GM21367 (cell line): ENCODE measurements around the gene FOXP1.

Source experiments
- ATAC-seq: cut with Tn5 transposase; IDR thresholded peaks from one replicate; pipeline ENCODE4 v1.9.1; 2021; ENCODE audit not compliant: unreplicated experiment

Gene FOXP1

DNA sequence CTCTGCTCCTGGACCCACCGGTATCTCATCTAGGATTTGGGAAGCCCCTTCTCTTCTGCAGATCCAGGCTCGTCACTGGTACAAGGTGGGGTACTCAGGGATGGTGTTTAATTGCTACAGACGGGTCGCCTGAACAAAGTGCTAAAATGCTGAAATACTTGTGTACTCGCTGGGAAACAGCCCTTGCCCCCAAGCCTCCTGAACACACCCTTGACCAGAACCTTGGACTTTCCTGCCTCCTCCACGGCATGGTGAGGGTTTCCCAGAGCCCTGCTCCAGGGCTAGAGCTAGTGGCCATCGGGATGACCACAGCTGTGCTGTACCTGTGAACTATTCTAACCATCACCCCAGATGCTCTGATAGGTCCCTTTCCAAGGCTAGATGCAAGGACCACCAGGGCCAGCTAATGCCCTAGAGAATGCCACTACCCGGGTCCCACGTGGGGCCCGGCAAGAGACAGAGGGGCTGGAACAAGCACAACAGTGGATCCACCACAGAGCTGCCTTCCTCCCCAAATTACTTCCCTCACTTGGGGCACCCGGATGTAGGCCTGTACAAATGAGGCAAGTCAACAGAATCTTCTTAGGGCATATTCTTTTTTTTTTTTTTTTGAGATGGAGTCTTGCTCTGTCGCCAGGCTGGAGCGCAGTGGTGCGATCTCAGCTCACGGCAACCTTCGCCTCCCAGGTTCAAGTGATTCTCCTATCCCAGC is 267.3 kb downstream of the FOXP1 start:
- ATAC-seq: no peak

DNA sequence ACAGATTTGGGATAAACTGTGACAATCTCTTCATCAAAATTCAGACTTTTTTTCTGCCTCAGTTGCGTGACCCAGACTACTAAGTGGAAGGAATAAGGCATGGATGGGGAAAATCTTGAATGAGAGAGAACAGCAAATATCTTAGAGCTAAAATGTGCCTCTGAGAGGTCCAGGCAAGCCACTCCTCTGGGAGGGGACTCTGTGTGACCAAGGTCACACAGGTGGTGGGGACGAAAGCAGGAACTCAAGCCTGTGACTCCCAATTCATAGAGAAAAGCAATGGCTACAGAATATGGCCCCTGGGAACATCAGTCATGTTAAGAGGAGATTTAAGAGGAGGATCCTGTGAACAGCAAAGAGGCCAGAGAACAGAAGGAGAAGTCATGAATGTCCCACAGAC is 268.1 kb downstream of the FOXP1 start:
- ATAC-seq: no peak

DNA sequence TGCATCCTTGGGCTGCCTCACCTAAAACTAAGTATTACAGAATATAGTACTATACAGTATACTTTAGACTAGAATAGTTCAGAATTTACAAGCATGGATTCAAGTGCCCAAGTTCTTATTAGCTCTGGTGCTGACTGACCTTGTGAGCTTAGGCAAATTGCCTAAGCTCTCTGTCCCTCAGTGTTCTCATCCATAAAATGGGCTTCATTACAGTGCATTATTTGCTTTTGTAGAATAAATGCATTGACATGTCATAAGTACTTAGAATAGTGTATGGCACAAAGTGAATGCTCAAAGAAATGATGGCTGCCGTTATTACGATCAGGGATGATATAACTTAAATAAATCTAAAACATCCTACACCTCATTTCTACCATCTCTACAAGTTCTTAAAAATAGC is 269.7 kb downstream of the FOXP1 start:
- ATAC-seq: no peak

DNA sequence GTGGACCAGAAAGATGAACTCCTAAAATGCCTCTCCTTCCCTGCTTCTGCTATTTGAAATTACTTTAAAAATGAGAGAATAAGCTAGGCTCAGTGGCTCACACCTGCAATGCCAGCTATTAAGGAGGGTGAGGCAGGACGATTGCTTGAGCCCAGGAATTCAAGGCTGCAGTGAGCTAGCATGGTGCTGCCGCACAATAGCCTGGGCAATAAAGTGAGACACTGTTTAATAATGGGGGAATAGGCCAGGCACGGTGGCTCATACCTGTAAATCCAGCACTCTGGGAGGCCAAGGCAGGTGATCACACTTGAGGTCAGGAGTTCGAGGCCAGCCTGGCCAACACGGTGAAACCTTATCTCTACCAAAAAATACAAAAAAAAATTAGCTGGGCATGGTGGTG is 271.1 kb downstream of the FOXP1 start:
- no peak for ATAC-seq

DNA sequence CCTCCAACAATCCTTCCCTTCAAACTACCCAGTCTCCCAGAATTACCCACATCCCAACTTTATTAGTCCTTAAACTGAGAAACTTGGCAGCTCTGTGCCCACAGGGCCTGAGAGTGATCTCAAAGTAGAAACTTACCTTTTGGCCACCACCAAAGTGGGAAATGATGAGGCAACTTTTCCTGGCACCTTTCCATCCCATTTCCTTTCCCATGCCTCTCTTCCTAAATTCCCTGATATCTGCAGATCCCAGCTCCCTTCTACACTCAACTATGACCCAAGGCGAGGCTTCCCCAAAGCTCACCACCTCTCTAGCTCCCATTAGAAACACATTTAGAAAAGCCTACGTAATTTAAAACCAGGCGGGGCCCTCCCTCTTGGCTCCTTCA is 271.9 kb downstream of the FOXP1 start:
- ATAC-seq: no peak

DNA sequence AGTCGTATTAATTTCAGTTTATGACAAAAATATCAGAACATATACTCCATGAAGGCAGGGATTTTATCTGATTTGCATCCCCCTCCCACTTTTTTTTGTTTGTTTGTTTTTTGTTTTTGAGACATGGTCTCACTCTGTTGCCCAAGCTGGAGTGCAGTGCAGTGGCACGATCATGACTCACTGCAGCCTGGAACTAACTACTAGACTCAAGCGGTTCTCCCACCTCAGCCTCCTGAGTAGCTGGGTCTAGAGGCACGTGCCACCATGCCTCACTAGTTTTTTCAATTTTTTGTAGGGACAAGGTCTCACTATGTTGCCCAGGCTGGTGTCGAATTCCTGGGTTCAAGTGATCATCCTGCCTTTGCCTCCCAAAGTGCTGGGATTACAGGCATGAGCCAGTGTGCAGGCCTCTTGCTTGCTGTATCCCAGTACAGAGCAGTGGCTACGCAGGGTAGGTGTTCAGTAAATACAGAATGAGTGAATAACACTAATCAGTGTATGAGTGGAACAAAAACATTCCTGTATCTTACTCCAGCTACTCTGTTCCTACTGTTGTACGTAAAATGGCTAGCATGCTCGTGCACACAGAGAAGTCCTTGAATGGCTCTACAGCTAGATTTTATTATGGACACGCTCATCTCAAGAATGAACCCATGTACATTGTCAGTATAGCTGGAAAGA is 272.4 kb downstream of the FOXP1 start:
- ATAC-seq: no peak

DNA sequence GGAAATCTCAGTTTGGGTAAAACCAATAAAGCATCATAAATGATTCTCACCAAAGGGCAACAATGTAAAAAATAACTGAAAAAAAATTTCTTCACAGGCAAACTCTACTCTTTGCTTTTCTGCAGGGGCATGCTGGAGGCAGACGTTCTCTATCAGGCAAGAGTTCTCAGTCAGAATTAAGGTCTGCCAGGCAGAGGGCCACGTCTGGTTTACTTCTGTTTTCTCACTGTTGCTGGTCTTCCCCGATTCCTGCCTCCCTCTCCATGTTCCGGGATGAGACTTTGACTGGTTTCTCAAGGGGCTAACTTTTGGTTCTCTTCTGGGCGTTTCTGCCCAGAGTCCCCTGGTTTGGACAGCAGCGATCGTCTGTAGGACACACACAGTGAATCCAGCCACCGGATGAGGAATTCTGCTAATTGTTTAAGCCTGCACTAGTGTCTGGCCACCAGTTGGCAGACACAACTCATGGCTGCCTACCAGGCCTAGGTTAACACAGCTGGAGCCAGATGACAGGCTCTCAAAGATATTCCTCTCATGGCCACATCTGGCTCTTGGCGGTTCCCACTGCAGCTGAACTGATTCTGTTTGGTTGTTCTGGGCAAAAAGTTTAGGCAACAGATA is 273.1 kb downstream of the FOXP1 start:
- ATAC-seq: no peak

DNA sequence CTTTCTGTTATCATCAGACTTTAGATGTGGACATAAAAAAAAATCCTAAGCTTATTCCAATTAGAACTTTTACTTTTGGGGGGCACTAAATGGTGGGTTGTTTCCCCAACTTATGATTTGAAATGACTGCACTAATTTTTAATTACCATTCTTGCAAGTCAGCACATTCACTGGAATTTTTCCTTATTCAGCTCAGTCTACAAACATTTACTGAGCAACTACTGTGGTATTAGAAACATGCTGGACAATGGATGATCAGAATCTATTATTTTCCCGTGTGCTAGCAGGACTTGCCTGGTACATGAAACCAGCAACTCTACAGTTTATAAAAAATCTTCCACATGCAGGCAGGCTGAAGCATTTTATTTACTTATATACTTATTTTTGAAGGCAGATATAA is 273.6 kb downstream of the FOXP1 start:
- no peak for ATAC-seq

DNA sequence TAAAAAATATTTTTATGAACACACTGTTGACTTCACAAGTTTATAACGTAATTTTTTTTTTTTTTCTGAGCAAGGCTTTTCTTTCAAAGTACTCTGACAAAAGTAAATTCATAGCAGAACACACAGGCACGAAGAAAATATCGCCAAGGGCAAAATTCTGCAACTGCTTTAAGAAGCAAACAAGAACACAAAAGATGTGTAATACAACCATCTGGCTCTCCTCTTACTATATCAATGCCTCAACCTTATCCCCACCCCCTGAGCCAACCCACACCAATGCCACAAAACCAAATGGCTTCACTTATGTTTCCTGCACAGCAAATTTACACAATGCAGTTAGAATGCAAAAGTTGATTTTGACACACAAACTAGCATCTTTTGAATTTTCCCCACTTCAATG is 274.2 kb downstream of the FOXP1 start:
- ATAC-seq: no peak

DNA sequence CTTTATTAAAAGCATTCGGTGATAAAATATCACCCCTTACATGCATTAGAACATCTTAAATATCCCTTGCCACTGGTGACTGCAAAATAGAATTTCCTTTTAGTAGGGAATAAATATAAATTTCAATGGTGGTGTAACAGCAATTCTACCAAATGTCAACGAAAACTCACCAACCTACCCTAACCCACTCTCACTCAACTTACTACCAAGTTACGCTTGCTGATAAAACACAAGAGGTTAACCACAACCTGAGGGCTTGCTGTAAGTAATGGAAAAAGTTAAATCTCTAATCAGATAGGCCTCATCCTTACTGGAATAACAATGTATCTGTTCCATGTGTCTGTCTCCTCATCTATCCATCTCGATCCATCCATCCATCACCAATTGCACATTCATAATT is 274.7 kb downstream of the FOXP1 start:
- no peak for ATAC-seq

DNA sequence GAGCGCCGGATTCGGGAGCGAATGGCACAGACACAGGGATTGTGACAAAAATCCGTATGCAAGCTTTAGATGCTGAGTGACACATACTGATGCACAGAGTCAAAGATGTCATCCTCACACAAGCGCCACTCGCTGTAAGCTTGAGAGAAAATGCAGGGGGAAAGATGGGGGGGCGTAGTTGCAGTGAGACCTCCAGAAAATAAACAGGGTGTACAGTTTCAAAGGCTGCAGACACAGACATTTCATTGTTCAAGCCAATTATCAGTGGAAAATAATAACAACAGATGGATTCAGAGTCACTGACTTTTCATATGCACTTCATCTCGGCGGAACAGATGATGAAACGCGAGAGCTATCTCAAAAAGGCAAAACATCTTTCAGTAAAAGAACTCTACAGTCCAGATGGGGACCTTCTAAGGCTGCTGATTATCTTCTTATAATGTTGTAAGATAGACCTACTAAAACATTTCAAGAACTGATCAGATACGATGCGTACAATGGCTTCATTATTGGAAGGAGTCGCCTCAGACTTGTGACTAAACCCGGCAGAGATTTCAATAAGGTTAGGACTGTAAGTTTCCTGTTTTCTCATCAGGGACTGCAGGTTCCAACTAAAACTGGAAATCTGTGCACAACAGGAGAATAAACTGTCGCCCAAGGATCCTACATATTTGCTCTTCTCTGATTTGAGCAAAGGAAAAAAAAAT is 275.4 kb downstream of the FOXP1 start:
- ATAC-seq: no peak

DNA sequence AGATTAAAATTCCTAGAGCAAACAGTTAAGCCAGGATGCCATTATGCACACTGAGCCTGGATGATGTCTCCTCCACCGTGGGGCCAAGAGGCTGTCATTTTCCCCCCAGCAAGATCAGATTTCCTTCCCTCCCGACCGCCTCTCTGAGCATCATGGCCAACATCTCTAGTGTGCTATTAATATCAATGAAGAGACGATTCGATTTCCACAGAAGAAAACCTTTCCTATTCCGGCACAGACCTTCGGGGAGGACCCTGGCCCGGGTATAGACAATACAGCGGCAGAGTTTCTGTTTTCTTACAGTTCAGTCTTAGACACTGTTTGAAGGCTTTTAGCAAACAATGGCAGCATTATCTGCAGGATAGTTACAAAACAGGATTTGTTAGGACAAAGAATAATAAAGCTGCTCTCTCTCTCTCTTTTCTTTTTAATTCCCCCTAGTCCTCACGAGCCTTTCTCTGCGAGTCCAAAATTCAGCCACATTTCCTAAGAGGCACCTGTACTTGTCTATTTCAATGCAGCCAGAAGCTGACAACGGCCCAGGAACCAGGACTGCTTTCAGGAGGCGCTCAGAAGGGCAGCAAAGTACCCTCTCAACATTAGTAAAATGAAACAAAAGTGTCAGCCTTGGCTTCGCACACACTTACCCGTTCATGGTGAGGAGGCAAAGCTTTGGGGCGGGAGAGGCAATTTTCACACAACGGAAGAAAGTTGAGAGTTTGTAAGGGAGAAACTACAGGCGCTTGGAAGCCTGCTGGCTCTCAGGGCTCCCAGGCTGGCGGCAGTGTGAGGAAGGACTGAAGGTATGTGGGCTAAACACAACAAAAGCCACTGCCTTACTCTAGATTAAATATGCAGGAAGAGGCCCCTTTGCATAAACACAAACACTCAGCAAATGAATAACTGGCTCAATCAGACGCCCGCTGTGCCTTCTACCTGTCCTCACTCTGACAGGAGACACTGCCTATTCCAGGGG is 278.0 kb downstream of the FOXP1 start:
- ATAC-seq: no peak

DNA sequence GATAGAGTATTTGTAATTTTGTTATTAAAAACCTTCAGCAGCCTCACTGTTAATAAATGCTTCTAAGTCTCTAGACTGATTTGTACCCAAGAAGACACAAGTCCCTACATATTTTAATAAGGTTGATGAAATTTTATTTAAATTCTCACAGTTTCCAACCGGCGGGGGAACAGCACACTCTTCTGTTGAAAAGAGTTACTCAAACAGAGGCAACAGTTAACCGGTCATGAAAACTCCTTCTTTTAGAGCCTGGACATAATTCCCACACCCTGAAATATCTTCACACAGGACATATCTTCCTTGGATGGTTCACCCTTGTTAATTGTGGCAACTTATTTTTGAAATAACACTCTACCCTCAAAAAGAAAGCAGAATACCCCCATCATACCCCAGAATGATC is 278.8 kb downstream of the FOXP1 start:
- no peak for ATAC-seq

DNA sequence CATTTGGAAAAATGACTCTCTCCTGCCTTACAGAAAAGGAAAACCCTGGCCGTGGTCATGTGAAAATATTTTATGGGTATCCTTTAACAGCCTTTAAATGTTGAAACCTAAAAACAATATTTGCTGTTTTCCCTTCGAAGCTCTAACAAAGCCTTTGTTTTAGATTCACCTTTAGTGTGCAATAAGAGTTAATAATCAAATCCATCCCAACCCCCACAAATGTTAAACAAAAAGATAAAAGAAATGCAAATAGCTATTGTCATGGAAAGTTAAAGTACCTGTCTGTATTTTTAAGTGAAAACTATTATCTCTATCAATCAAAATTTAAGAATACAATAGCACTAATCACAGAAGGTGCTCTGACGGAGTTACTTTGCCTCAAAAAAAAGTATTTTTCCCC is 279.3 kb downstream of the FOXP1 start:
- no peak for ATAC-seq

DNA sequence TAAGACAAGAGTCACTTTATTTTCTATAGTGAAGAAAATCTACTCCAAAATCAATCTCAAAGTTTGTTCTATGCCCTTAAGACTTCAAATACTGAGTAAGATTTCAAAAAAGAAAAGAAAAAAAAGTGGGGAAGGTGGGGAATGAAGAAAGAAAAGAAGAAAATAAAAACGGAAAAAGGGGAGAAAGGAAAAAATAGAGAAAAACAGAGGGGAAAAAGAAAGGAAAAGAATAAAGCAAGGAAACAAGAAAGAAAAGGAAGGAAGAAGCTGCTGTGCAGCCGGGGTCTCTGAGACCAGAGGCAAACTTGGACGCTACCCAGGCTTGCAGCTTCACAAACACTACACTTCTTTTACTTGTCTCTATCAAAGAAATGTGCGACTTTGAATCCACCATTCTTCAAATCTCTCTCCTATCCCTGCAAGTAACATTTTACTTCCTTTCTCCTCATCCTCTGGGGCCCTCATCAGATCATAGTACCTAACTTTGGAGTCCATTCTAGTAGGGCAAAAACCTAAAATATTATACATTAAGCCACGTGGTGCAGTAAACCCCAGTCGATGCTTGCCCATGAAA is 279.8 kb downstream of the FOXP1 start:
- ATAC-seq: no peak

DNA sequence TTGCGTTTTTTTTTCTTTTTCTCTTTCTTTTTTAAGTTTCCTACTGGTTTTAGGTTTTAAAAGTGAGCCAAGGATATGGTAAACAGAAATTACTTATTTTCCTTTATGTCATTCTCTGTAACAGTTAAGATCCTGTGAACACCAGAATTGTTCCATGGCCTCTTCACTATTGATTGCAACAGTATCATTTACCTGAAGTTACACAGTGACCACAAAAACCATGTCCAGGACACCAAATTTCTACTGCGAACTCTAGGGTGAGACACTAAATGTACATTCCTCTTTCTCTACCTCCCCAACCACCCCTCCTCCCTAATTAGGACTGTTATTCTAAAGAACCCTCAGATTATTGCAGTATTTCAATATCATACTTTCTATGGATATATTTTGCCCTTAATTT is 280.9 kb downstream of the FOXP1 start:
- ATAC-seq: no peak

DNA sequence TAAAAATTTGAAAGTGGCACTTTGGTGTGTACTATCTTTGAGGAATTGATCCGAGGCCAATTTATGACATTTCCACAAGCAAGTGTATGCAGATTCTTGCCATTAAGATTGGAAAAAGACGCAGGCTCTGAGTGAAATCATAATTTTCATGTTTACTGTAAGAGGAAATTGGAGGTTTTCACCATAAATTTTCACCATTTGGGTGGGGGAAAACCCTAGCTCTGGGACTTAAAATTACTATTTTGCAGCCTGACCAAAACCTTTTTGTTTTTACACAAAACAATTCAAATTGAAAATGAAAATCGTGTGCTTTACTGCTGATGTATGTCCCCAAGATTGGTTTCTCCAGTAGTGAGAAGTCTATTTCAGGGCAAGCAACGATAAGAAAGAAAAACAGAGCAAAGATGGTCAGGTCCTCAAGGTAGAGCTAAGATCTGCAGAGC is 282.6 kb downstream of the FOXP1 start:
- ATAC-seq: no peak

DNA sequence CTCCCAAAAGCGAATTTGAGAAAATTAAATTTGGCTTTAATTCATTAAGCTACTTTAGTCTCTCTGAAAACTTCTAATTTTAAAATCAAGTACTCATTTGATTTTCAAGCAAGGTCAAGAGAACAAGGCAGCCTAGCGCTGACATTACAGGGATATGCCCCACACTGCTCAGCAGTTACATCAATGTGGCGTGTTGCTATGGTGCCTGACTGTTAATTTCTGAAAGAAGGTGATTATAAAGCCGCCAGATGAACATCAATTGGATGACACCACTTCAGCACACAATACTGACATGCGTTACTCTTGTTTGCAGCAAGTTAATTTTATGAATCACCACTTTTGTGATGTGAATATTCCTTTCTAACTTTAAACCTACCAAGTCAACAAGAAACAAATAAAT is 284.4 kb downstream of the FOXP1 start:
- no peak for ATAC-seq

DNA sequence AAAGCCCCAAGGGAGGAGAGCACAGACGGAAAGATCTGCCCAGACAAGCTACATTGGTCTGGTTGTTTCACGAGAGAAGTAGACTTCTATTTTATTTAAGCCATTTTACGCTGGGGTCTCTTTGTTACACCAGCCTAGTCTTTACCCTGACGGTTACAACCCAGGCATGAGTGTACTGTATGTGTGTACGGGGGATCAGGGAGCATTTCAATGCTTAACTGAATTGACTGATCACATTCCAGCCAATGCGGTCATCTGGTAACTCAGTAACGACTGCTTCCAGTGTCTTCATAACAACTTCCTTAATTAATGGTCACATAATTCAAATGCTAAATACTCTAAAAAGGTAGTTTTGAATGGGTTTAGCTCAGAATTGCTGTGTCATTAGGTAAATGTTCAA is 288.6 kb downstream of the FOXP1 start:
- no peak for ATAC-seq

DNA sequence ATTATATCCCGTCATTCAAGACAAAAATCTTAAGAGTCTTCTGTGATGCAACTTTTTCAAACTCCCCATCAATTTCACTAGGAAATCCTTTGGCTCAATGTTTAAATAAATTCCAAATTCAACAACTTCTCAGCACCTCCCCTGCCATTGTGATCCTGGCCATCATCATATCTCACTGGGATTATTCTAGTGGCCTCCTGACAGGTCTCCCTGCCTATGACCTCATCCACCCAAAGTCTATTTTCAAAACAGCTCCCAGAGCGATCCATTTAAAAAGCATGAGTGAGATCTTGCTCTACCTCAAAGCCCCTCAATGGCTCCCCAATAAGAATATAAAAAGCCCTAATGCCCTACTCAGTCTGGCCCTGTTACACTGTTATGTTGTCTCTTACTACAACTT is 293.2 kb downstream of the FOXP1 start:
- no peak for ATAC-seq
